Caco-2 (cell line): ENCODE results near the gene VPS13D. TPM values are rescaled to one million over a fixed set of nuclear protein-coding genes. Genes with fewer than 3 reads are reported as not detected.

Source experiments
- BruUV-seq: library from RNA; stranded (reverse); fragments of 400-500 nt; replicated peaks from 2 replicates; lab custom pipeline; 2021; lab: Mats Ljungman, UMichigan
- CTCF ChIA-PET: fragments of 300-600 bp; sonication (Branson Sonifier 250); formaldehyde crosslinking; loops from one replicate; lab custom pipeline; 2022; ENCODE audit warnings: antibody characterized with exemption; lab: Charles Lee
- POLR2A ChIA-PET: fragments of 300-600 bp; sonication (Branson Sonifier 250); formaldehyde crosslinking; loops from one replicate; lab custom pipeline; 2022; ENCODE audit warnings: antibody characterized with exemption; lab: Charles Lee
- DNase-seq, 2 experiments: peaks; one replicate each; pipeline versions ENCODE4 v3.0.0 to v3.0.0-alpha.2; 2020 to 2022
- H3K27me3 ChIP-seq: replicated peaks from 2 replicates; pipeline ENCODE4 v1.6.0; 2011; ENCODE audit warnings: low read length; ENCODE audit not compliant: control insufficient read depth, insufficient read depth
- H3K36me3 ChIP-seq: 2 replicates; pipeline ENCODE4 v1.5.1; 2011; ENCODE audit warnings: low read length; ENCODE audit not compliant: control insufficient read depth, insufficient read depth
- H3K4me1 ChIP-seq: fragments of 250-450 bp; sonication (Bioruptor Pico); 2 replicates; pipeline ENCODE4 v1.5.1; 2020; ENCODE audit warnings: mild to moderate bottlenecking
- H3K4me3 ChIP-seq: 2 replicates; pipeline ENCODE4 v1.5.1; 2011; ENCODE audit warnings: low read depth, mild to moderate bottlenecking, control low read depth, low read length
- H3K9me3 ChIP-seq: fragments of 250-450 bp; sonication (Bioruptor Pico); 2 replicates; pipeline ENCODE4 v1.5.1; 2020; ENCODE audit warnings: mild to moderate bottlenecking, moderate library complexity
- H3K27ac Mint-ChIP-seq: one replicate; pipeline ENCODE4 v1.8.0; 2022; ENCODE audit warnings: mixed read lengths; ENCODE audit not compliant: unreplicated experiment
- H3K27me3 Mint-ChIP-seq: one replicate; pipeline ENCODE4 v1.8.0; 2022; ENCODE audit warnings: mixed read lengths; ENCODE audit not compliant: insufficient read depth, unreplicated experiment
- H3K36me3 Mint-ChIP-seq: one replicate; pipeline ENCODE4 v1.8.0; 2022; ENCODE audit warnings: mild to moderate bottlenecking, mixed read lengths; ENCODE audit not compliant: insufficient read depth, unreplicated experiment
- H3K4me1 Mint-ChIP-seq: one replicate; pipeline ENCODE4 v1.8.0; 2022; ENCODE audit warnings: low read depth, mixed read lengths; ENCODE audit not compliant: unreplicated experiment
- H3K4me3 Mint-ChIP-seq: one replicate; pipeline ENCODE4 v1.8.0; 2022; ENCODE audit warnings: mild to moderate bottlenecking, moderate library complexity, mixed read lengths; ENCODE audit not compliant: unreplicated experiment
- H3K9me3 Mint-ChIP-seq: one replicate; pipeline ENCODE4 v1.8.0; 2022; ENCODE audit warnings: mixed read lengths; ENCODE audit not compliant: unreplicated experiment
- intact Hi-C: fragments of 100-400 bp; cut with micrococcal nuclease; formaldehyde crosslinking; loops from one replicate; pipeline ENCODE4 v1.10.0; 2022; ENCODE audit not compliant: unreplicated experiment
- total RNA-seq: library from RNA; stranded (reverse); gene quantifications from 2 replicates; pipeline ENCODE4 v1.2.3, GENCODE V29; 2022
- TF ChIP-seq, protein P1 (sequence below), 2 experiments: fragments of 200-600 bp in 1 of 2; IDR thresholded peaks; 1 replicate in 1 of 2; 2 replicates in 1 of 2; pipeline versions ENCODE4 v1.5.1 to v1.8.0; 2011 to 2022; ENCODE audit warnings: antibody characterized with exemption in 1 of 2, control low read depth in 1 of 2, inconsistent platforms in 1 of 2, low read depth in 1 of 2, low read length in 1 of 2, mild to moderate bottlenecking in 1 of 2, moderate library complexity in 1 of 2; ENCODE audit not compliant: insufficient read depth in 1 of 2, severe bottlenecking in 1 of 2, unreplicated experiment in 1 of 2

The VPS13D gene
- total RNA-seq, 1 experiment from 2014 or later: 25.6 TPM

GRCh38 chr1:12513181-12513580 is 283.4 kb downstream of the VPS13D start:
- no TSS peak for BruUV-seq
- H3K4me3 Mint-ChIP-seq: no peak overlapping the region
- CTCF ChIA-PET: no interaction called here
- no peaks in the 10 kb centered on the region for H3K27me3 Mint-ChIP-seq
- no peak for DNase-seq
- H3K36me3 Mint-ChIP-seq: peaks cover 5% of the 10 kb centered on the region
- H3K9me3 Mint-ChIP-seq: no peaks in the 10 kb centered on the region
- H3K4me1 ChIP-seq: no peaks in the 10 kb centered on the region
- no peaks in the 10 kb centered on the region for H3K9me3 ChIP-seq
- H3K36me3 ChIP-seq: no peaks in the 10 kb centered on the region
- H3K27me3 ChIP-seq: no peaks in the 10 kb centered on the region
- TF ChIP-seq, protein P1, sequence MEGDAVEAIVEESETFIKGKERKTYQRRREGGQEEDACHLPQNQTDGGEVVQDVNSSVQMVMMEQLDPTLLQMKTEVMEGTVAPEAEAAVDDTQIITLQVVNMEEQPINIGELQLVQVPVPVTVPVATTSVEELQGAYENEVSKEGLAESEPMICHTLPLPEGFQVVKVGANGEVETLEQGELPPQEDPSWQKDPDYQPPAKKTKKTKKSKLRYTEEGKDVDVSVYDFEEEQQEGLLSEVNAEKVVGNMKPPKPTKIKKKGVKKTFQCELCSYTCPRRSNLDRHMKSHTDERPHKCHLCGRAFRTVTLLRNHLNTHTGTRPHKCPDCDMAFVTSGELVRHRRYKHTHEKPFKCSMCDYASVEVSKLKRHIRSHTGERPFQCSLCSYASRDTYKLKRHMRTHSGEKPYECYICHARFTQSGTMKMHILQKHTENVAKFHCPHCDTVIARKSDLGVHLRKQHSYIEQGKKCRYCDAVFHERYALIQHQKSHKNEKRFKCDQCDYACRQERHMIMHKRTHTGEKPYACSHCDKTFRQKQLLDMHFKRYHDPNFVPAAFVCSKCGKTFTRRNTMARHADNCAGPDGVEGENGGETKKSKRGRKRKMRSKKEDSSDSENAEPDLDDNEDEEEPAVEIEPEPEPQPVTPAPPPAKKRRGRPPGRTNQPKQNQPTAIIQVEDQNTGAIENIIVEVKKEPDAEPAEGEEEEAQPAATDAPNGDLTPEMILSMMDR (IDR thresholded peaks at IDR 0.05; ENCODE audit: insufficient read depth in 1 of 2, low read depth in 1 of 2, low read length in 1 of 2, severe bottlenecking in 1 of 2, unreplicated experiment in 1 of 2): no peak
- no peak overlapping the region for H3K27ac Mint-ChIP-seq
- H3K4me3 ChIP-seq: no peak overlapping the region
- no peaks in the 10 kb centered on the region for H3K4me1 Mint-ChIP-seq
- intact Hi-C loops: no loop called here
- POLR2A ChIA-PET: no interaction called here

- Histone ChIP-seq H3K36me3 (no peaks in the 10 kb centered on the region), H3K9me3 (no peaks in the 10 kb centered on the region), H3K27me3 (no peaks in the 10 kb centered on the region), H3K4me1 (no peaks in the 10 kb centered on the region), H3K4me3 (no peak overlapping the region)
- intact Hi-C loops: no loop called here
- Mint-ChIP-seq H3K27ac (no peak overlapping the region), H3K27me3 (no peaks in the 10 kb centered on the region), H3K4me1 (no peaks in the 10 kb centered on the region), H3K4me3 (no peak overlapping the region), H3K9me3 (no peaks in the 10 kb centered on the region), H3K36me3 (no peaks in the 10 kb centered on the region)
- POLR2A ChIA-PET: no interaction called here
- no TSS peak for BruUV-seq
- TF ChIP-seq, protein P1 (IDR thresholded peaks at IDR 0.05; ENCODE audit: insufficient read depth in 1 of 2, low read depth in 1 of 2, low read length in 1 of 2, severe bottlenecking in 1 of 2, unreplicated experiment in 1 of 2): no peak
- CTCF ChIA-PET: no interaction called here
- DNase-seq: no peak
Observed at GRCh38 chr1:12514590-12514989, 284.8 kb downstream of the VPS13D start.

DNA sequence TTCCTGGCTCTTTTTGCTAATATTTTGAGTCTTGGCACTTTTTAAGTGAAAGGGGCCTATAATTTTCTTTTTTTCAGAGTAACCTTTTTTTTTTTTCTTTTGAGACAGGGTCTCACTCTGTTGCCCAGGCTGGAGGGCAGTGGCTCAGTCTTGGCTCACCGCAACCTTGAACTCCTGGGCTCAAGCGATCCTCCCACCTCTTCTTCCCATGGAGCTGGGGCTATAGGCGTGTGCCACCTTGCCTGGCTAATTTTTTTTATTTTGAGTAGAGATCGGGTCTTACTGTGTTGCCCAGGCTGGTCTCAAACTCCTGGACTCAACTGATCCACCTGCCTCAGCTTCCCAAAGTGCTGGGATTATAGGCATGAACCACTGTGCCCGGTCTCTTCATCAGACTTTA is 285.4 kb downstream of the VPS13D start:
- TF ChIP-seq, protein P1 (IDR thresholded peaks at IDR 0.05; ENCODE audit: insufficient read depth in 1 of 2, low read depth in 1 of 2, low read length in 1 of 2, severe bottlenecking in 1 of 2, unreplicated experiment in 1 of 2): no peak
- Histone ChIP-seq H3K4me3 (no peak overlapping the region), H3K27me3 (no peaks in the 10 kb centered on the region), H3K4me1 (no peaks in the 10 kb centered on the region), H3K36me3 (no peaks in the 10 kb centered on the region), H3K9me3 (no peaks in the 10 kb centered on the region)
- ChIA-PET CTCF (no interaction called here), POLR2A (no interaction called here)
- Mint-ChIP-seq H3K9me3 (no peaks in the 10 kb centered on the region), H3K27me3 (no peaks in the 10 kb centered on the region), H3K36me3 (no peaks in the 10 kb centered on the region), H3K4me1 (no peaks in the 10 kb centered on the region), H3K27ac (no peak overlapping the region), H3K4me3 (no peak overlapping the region)
- intact Hi-C loops: no loop called here
- no peak for DNase-seq
- no TSS peak for BruUV-seq
